ENCODE results near the gene IVD. TPM values are rescaled to one million over a fixed set of nuclear protein-coding genes. Genes with fewer than 3 reads are reported as not detected.

The IVD gene
- total and polyA plus RNA-seq, 9 of the 15 experiments (the other 6 are each of a cell fraction or from before 2014, with no cell fraction given) = 0.15 to 4.5 (median 2.4) TPM

DNA sequence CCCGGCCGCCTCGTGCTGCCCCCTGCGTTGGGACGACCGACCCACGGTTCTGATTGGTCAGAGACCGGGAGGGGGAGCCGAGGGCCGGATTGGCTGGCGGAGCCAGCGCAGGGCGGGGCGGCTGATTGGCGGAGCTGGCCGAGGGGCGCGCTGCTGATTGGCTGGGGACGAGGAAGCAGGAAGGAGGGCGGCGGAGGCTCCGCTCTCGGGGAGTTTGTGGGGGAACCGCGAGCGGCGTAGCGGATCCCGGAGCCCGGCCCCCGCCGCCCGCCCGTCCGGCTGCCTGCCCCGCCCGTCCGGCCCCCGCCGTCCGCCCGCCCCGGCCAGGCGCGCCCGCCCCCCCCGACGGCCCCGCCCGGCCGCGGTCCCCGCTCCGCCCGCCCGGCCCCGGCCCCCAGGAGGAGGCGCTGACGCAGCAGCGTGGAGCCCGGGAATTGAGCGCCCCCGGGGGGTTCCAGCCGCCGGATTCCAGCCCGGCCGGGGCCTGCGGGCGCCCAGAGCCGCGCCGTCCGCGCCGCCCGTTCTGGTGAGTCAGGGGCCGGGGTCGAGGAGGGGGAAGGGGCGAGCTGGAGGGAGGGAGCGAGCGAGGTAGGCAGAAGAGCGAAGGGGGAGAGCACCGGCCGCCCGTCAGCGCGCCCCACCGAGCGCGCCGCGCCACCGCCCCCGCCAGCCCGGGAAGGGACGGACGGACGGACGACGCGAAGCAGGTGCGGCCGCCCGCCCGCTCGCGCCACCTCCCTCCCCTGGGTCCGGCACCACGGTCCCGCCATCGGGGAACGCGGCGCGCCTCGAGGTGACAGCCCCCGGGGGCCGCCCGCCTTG lies 35.4 kb downstream of the IVD start, which contains the start of gene BAHD1 (continued):
- TF ChIP-seq, protein P1, sequence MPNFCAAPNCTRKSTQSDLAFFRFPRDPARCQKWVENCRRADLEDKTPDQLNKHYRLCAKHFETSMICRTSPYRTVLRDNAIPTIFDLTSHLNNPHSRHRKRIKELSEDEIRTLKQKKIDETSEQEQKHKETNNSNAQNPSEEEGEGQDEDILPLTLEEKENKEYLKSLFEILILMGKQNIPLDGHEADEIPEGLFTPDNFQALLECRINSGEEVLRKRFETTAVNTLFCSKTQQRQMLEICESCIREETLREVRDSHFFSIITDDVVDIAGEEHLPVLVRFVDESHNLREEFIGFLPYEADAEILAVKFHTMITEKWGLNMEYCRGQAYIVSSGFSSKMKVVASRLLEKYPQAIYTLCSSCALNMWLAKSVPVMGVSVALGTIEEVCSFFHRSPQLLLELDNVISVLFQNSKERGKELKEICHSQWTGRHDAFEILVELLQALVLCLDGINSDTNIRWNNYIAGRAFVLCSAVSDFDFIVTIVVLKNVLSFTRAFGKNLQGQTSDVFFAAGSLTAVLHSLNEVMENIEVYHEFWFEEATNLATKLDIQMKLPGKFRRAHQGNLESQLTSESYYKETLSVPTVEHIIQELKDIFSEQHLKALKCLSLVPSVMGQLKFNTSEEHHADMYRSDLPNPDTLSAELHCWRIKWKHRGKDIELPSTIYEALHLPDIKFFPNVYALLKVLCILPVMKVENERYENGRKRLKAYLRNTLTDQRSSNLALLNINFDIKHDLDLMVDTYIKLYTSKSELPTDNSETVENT (CRISPR knock-in tag; IDR thresholded peaks at IDR 0.05) = peak; percentile 59; the same call in 1 of the 2 replicates
- no peak for TF ChIP-seq ZNF778 (CRISPR knock-in tag; IDR thresholded peaks at IDR 0.05)
- peak; percentile 41 for TF ChIP-seq CHD1 (IDR thresholded peaks at IDR 0.05; ENCODE audit: low read length)
- TF ChIP-seq HMGN3 (IDR thresholded peaks at IDR 0.05; ENCODE audit: borderline replicate concordance, extremely low read depth, insufficient read length, low read depth, low read length) = peak; percentile 39
- no peak for TF ChIP-seq ZNF589 (CRISPR knock-in tag; IDR thresholded peaks at IDR 0.05; ENCODE audit: low read depth)
- TF ChIP-seq NFYB (IDR thresholded peaks at IDR 0.05; ENCODE audit: extremely low read depth, insufficient read length) = peak; percentile 80
- TF ChIP-seq CHAMP1 (IDR thresholded peaks at IDR 0.05) = no peak
- TF ChIP-seq KDM5B (IDR thresholded peaks at IDR 0.05; ENCODE audit: insufficient replicate concordance, low read depth, low read length) = peak; percentile 11
- TF ChIP-seq ELF4 (CRISPR knock-in tag; IDR thresholded peaks at IDR 0.05) = no peak
- TF ChIP-seq E2F6 (IDR thresholded peaks at IDR 0.05; ENCODE audit: borderline replicate concordance in 1 of 2, extremely low read depth in 1 of 2, insufficient read depth in 1 of 2, insufficient read length in 1 of 2, low read depth in 1 of 2, low read length in 1 of 2, poor library complexity in 1 of 2, severe bottlenecking in 1 of 2) = peak; percentile 38 to 93
- TF ChIP-seq E2F3 (CRISPR knock-in tag; IDR thresholded peaks at IDR 0.05) = peak; percentile 61; the same call in 1 of the 2 replicates
- TF ChIP-seq FOS (IDR thresholded peaks at IDR 0.05; ENCODE audit: extremely low read depth, insufficient read length) = peak; percentile 85
- no peak for TF ChIP-seq IFI16 (CRISPR knock-in tag; IDR thresholded peaks at IDR 0.05)
- TF ChIP-seq ZC3H8 (IDR thresholded peaks at IDR 0.05) = no peak
- TF ChIP-seq STAT6 (CRISPR knock-in tag; IDR thresholded peaks at IDR 0.05) = no peak
- TF ChIP-seq, protein P2, sequence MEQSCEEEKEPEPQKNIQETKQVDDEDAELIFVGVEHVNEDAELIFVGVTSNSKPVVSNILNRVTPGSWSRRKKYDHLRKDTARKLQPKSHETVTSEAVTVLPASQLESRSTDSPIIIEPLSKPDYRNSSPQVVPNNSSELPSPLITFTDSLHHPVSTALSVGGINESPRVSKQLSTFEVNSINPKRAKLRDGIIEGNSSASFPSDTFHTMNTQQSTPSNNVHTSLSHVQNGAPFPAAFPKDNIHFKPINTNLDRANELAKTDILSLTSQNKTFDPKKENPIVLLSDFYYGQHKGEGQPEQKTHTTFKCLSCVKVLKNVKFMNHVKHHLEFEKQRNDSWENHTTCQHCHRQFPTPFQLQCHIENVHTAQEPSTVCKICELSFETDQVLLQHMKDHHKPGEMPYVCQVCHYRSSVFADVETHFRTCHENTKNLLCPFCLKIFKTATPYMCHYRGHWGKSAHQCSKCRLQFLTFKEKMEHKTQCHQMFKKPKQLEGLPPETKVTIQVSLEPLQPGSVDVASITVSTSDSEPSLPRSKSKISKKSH (CRISPR knock-in tag; IDR thresholded peaks at IDR 0.05) = no peak
